GM23248 (cell line): Measurements from ENCODE around the gene DUOX2. TPM values are rescaled to one million over a fixed set of nuclear protein-coding genes. Genes with fewer than 3 reads are reported as not detected.

ENCODE experiments used
- DNase-seq: peaks from one replicate; pipeline ENCODE4 v3.0.0-alpha.2; 2015
- H2AFZ ChIP-seq: fragments of 200-600 bp; sonication (generic); 2 replicates; pipeline ENCODE4 v1.6.1; 2016; ENCODE audit warnings: antibody characterized with exemption
- H3F3A ChIP-seq: fragments of 200-600 bp; sonication (generic); 2 replicates; pipeline ENCODE4 v1.6.1; 2016; ENCODE audit warnings: mild to moderate bottlenecking, antibody characterized with exemption, mixed run types; ENCODE audit not compliant: insufficient read depth
- H3K27ac ChIP-seq: fragments of 200-600 bp; sonication (generic); 2 replicates; pipeline ENCODE4 v1.5.1; 2016; ENCODE audit warnings: mild to moderate bottlenecking
- H3K27me3 ChIP-seq: fragments of 200-600 bp; sonication (generic); replicated peaks from 2 replicates; pipeline ENCODE4 v1.6.1; 2016; ENCODE audit warnings: mild to moderate bottlenecking; ENCODE audit not compliant: insufficient read depth
- H3K36me3 ChIP-seq: fragments of 200-600 bp; sonication (generic); 2 replicates; pipeline ENCODE4 v1.6.1; 2016; ENCODE audit warnings: low read depth, mild to moderate bottlenecking
- H3K4me1 ChIP-seq: fragments of 200-600 bp; sonication (generic); 2 replicates; pipeline ENCODE4 v1.6.1; 2016; ENCODE audit warnings: mild to moderate bottlenecking; ENCODE audit not compliant: insufficient read depth
- H3K4me2 ChIP-seq: fragments of 200-600 bp; sonication (generic); one replicate; pipeline ENCODE4 v1.6.1; 2016; ENCODE audit warnings: mild to moderate bottlenecking; ENCODE audit not compliant: unreplicated experiment
- H3K4me3 ChIP-seq: fragments of 200-600 bp; sonication (generic); 2 replicates; pipeline ENCODE4 v1.5.1; 2016; ENCODE audit warnings: mild to moderate bottlenecking
- H3K79me2 ChIP-seq: fragments of 200-600 bp; sonication (generic); 2 replicates; pipeline ENCODE4 v1.6.1; 2016; ENCODE audit warnings: mild to moderate bottlenecking; ENCODE audit not compliant: insufficient read depth
- H3K9ac ChIP-seq: fragments of 200-600 bp; sonication (generic); 2 replicates; pipeline ENCODE4 v1.6.1; 2016; ENCODE audit warnings: mild to moderate bottlenecking
- H3K9me2 ChIP-seq: fragments of 200-600 bp; sonication (generic); 2 replicates; pipeline ENCODE4 v1.6.1; 2016; ENCODE audit warnings: mixed run types, mild to moderate bottlenecking, moderate library complexity; ENCODE audit not compliant: insufficient read depth
- H3K9me3 ChIP-seq: fragments of 200-600 bp; sonication (generic); one replicate; pipeline ENCODE4 v1.6.1; 2017; ENCODE audit warnings: low read depth
- H4K20me1 ChIP-seq: fragments of 200-600 bp; sonication (generic); 2 replicates; pipeline ENCODE4 v1.6.0; 2016; ENCODE audit not compliant: insufficient read depth
- EZH2 ChIP-seq: fragments of 200-600 bp; sonication (generic); IDR thresholded peaks from 2 replicates; pipeline ENCODE4 v1.6.1; 2018; ENCODE audit warnings: antibody characterized with exemption, mild to moderate bottlenecking; ENCODE audit not compliant: insufficient read depth, poor library complexity, severe bottlenecking
- EZH2phosphoT487 ChIP-seq: fragments of 200-600 bp; sonication (generic); IDR thresholded peaks from 2 replicates; pipeline ENCODE4 v1.6.1; 2018; ENCODE audit warnings: antibody characterized with exemption, moderate library complexity, mild to moderate bottlenecking, low read depth; ENCODE audit not compliant: insufficient read depth
- WGBS, 2 experiments: methylation state at CpG; one replicate each; pipeline ENCODE4 v1.1.6; 2015 to 2017; ENCODE audit warnings: low lambda C conversion rate in 2 of 2, low coverage in 1 of 2; ENCODE audit errors: missing lambda C conversion rate in 2 of 2; 5-methylcytosine and 5-hydroxymethylcytosine counted together
- in situ Hi-C: fragments of 300-500 bp; cut with MboI; formaldehyde crosslinking; loops from 2 replicates; pipeline ENCODE4 v1.15.0; 2020
- polyA plus RNA-seq: library from polyadenylated mRNA; unstranded; fragments of >200 nt; fragmentation: Nextera tagmentation; extraction: Ambion mirVana; gene quantifications from 2 replicates; pipeline ENCODE4 v1.2.1, GENCODE V29; 2016
- total RNA-seq: library from RNA; depleted of rRNA; stranded (reverse); fragments of >200 nt; shearing (Covaris generic); gene quantifications from 2 replicates; pipeline ENCODE4 v1.2.3, GENCODE V29; 2014

DUOX2 gene
- total and polyA plus RNA-seq, 2 experiments from 2014 or later: 0.03 TPM; not detected in 1

DNA sequence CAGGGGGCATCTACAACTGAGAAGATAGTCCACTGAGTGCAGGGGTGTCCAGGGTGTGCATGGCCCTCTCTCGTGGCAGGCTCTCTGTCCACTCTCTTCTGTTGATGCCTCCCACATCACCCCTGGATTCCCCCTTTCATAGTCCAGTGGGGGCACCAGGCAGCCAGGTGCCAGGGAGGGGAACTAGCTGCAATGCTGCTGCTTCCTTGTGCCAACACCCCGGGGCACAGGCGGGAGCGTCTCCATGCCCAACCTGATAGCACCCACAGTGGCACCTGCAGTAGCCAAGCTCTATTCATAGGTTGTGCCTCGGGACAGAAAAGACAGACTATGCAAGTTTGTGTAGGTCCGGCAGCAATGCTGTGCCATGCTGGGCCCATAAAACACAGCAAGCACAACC, 11.7 kb downstream of the DUOX2 start:
- no peak overlapping the region for H3K27ac ChIP-seq
- no peaks in the 10 kb centered on the region for H3K79me2 ChIP-seq
- in situ Hi-C loops: no loop called here
- H3K9me3 ChIP-seq: no peaks in the 10 kb centered on the region
- no peak overlapping the region for H2AFZ ChIP-seq
- no peaks in the 10 kb centered on the region for H3F3A ChIP-seq
- WGBS, 2 experiments: 72 to 73% methylated on average over 6 of the region's 6 CpGs
- no peak for DNase-seq
- H3K9ac ChIP-seq: no peak overlapping the region
- H3K4me3 ChIP-seq: no peak overlapping the region
- no peaks in the 10 kb centered on the region for H3K4me1 ChIP-seq
- H3K4me2 ChIP-seq: no peak overlapping the region
- no peaks in the 10 kb centered on the region for H3K9me2 ChIP-seq
- TF ChIP-seq EZH2 (no peak), EZH2phosphoT487 (no peak)
- H3K27me3 ChIP-seq: no peaks in the 10 kb centered on the region
- no peaks in the 10 kb centered on the region for H4K20me1 ChIP-seq
- H3K36me3 ChIP-seq: no peaks in the 10 kb centered on the region

DNA sequence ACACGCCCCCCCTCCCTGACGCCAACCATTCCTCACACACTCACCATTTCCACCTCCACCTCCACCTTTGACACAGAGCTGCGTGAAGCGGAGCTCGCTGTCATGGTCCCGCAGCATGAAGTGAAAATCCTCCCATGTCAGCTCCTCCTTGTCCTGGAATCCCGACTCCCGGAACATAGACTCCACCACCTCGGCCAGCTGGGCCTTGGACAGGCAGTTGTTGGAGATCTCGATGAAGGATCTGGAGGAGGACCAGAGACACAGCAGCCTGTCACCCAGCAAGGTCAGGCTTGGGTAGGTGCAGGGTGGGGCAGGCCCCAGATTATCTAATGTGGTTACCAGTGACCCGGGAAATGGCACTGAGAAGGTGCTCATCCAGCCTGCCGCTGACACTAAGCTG, 12.2 kb downstream of the DUOX2 start:
- H3K36me3 ChIP-seq: no peaks in the 10 kb centered on the region
- TF ChIP-seq EZH2phosphoT487 (no peak), EZH2 (no peak)
- no peak for DNase-seq
- H3K4me1 ChIP-seq: no peaks in the 10 kb centered on the region
- no peaks in the 10 kb centered on the region for H3K27me3 ChIP-seq
- H3K79me2 ChIP-seq: no peaks in the 10 kb centered on the region
- H3K9me2 ChIP-seq: no peaks in the 10 kb centered on the region
- in situ Hi-C loops: no loop called here
- no peak overlapping the region for H3K9ac ChIP-seq
- WGBS, 2 experiments: 74 to 76% methylated on average over 12 of the region's 12 CpGs
- H3K9me3 ChIP-seq: no peaks in the 10 kb centered on the region
- no peak overlapping the region for H3K4me3 ChIP-seq
- no peaks in the 10 kb centered on the region for H4K20me1 ChIP-seq
- no peak overlapping the region for H3K4me2 ChIP-seq
- no peak overlapping the region for H2AFZ ChIP-seq
- no peak overlapping the region for H3K27ac ChIP-seq
- H3F3A ChIP-seq: no peaks in the 10 kb centered on the region

DNA sequence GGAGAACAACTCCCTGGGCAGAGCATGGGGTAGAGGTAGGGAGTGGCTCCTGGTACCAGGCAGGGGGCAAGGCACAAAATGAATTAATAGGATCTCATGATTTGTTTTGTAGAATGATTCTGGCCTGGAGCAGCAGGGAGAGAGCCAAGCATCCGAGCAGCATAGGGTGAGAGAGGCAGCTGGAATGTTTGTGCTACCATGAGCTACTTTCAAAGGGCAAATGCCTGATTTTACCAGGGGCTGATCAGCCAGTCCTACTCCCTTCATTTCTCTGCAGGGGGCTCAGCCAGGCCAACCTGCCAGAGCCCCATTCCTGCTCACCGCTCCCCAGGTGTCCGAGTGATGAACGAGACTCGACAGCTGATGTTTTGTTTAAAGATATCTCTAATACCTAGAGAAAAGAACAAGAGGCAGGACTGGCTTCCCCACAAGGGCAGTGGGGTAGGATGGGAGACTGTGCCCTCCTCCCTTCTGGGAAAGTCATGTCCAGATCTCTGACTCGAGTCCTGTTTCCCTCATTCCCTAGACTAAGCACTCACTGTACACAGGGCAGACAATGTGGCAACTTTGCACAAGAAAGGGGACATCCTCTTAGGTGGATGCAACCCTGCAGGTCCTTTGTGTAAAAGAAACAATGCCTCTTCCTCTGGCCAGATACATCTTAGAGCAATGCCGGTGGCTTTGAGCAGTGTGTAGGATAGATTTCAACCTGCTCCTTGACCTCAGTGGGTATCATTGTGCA, 12.9 kb downstream of the DUOX2 start:
- H3K9me2 ChIP-seq: no peaks in the 10 kb centered on the region
- H3K9me3 ChIP-seq: no peaks in the 10 kb centered on the region
- TF ChIP-seq EZH2 (no peak), EZH2phosphoT487 (no peak)
- no peaks in the 10 kb centered on the region for H3F3A ChIP-seq
- no peaks in the 10 kb centered on the region for H3K79me2 ChIP-seq
- no peak overlapping the region for H3K4me2 ChIP-seq
- DNase-seq: peak; percentile 26
- H3K27me3 ChIP-seq: no peaks in the 10 kb centered on the region
- no peaks in the 10 kb centered on the region for H4K20me1 ChIP-seq
- no peak overlapping the region for H3K4me3 ChIP-seq
- no peaks in the 10 kb centered on the region for H3K4me1 ChIP-seq
- H3K27ac ChIP-seq: no peak overlapping the region
- H2AFZ ChIP-seq: no peak overlapping the region
- no peak overlapping the region for H3K9ac ChIP-seq
- in situ Hi-C loops: no loop called here
- no peaks in the 10 kb centered on the region for H3K36me3 ChIP-seq
- 57 to 62% methylated on average over 7 of the region's 7 CpGs for WGBS, 2 experiments

DNA sequence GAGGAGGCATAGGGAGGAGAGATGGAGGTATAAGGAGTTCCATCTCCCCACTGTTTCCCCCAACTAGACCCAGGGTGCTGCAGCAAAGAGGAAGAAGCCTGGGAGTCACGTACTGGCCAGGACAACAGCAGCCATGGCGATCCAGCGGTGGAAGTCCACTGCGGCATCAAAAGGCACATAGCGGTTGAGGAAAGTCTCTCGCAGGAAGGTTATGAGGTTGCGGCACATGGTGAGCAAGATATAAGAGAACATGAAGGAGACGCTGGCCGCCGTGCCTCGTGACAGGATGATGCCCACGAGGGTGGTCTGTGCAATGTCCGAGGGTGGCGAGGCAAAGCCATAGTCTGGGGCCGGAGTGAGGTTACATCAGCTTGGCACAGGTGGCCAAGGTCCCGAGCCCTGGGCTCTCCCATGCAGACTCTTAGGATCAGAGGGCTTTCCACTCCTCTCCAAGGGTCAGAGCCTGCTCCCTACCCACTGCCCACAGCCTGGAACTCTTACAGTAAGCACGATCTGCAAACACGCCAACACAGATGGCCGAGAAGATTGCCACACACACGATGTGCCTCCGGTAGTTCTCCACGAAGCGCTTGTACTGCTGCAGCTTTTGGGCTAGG, 14.3 kb downstream of the DUOX2 start:
- H3K4me3 ChIP-seq: no peak overlapping the region
- WGBS, 2 experiments: 73% methylated on average over 23 of the region's 23 CpGs

More for the DNA sequence above, 14.3 kb downstream of the DUOX2 start:
- H3K27ac ChIP-seq: no peak overlapping the region
- no peaks in the 10 kb centered on the region for H3K36me3 ChIP-seq
- in situ Hi-C loops: no loop called here
- no peaks in the 10 kb centered on the region for H4K20me1 ChIP-seq
- H3K79me2 ChIP-seq: no peaks in the 10 kb centered on the region
- no peak overlapping the region for H3K9ac ChIP-seq
- no peak for DNase-seq
- H3K27me3 ChIP-seq: no peaks in the 10 kb centered on the region
- no peaks in the 10 kb centered on the region for H3F3A ChIP-seq
- H3K4me2 ChIP-seq: no peak overlapping the region
- H3K9me2 ChIP-seq: no peaks in the 10 kb centered on the region
- H3K4me1 ChIP-seq: no peaks in the 10 kb centered on the region
- no peaks in the 10 kb centered on the region for H3K9me3 ChIP-seq
- no peak overlapping the region for H2AFZ ChIP-seq
- no peak for TF ChIP-seq EZH2phosphoT487
- TF ChIP-seq EZH2: no peak
